OCI-LY3 (cell line): ENCODE results near the gene PANX3.

ENCODE experiments used
- EZH2phosphoT487 ChIP-seq: fragments of 200-600 bp; shearing (Covaris generic); IDR thresholded peaks from 2 replicates; pipeline ENCODE4 v1.6.1; 2018; ENCODE audit warnings: antibody characterized with exemption, mixed run types, low read depth
- TF ChIP-seq, protein P1 (sequence below): fragments of 200-600, 300-600 bp; sonication (generic); IDR thresholded peaks from 2 replicates; pipeline ENCODE4 v1.5.1; 2014; ENCODE audit warnings: antibody characterized with exemption, low read length, low read depth

DNA sequence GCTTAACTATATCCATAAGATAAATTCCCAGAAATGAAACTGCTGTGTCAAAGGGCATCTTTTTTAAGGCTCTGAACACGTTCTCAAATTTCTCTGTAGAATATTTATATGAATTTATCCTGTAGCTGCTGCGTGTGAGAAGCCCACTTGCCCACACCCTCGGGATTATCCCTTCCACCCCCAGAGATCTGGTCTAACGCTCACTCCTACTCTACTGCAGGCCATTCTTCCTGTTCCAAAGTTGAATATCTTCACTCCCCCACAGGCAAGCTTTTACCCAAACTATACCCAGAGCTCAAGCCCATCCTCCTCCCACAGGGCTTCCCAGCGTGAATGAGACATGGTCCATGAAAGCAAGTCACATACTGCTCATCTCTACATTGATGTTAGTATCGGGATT lies 37.4 kb downstream of the PANX3 start:
- TF ChIP-seq, protein P1, sequence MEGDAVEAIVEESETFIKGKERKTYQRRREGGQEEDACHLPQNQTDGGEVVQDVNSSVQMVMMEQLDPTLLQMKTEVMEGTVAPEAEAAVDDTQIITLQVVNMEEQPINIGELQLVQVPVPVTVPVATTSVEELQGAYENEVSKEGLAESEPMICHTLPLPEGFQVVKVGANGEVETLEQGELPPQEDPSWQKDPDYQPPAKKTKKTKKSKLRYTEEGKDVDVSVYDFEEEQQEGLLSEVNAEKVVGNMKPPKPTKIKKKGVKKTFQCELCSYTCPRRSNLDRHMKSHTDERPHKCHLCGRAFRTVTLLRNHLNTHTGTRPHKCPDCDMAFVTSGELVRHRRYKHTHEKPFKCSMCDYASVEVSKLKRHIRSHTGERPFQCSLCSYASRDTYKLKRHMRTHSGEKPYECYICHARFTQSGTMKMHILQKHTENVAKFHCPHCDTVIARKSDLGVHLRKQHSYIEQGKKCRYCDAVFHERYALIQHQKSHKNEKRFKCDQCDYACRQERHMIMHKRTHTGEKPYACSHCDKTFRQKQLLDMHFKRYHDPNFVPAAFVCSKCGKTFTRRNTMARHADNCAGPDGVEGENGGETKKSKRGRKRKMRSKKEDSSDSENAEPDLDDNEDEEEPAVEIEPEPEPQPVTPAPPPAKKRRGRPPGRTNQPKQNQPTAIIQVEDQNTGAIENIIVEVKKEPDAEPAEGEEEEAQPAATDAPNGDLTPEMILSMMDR: no peak
- no peak for TF ChIP-seq EZH2phosphoT487
